ENCODE results near the gene TNPO2. TPM values are rescaled to one million over a fixed set of nuclear protein-coding genes. Genes with fewer than 3 reads are reported as not detected.
"Not testable (repeated sequence)": the region's sequence is repeated elsewhere in the genome, so short reads cannot be mapped to it uniquely, and the experiment has no call there.

The TNPO2 gene
- total RNA-seq, 1 donor from 2014 or later, result 68.1 TPM

- peaks cover 19% of the 10 kb centered on the region for H3K36me3 Mint-ChIP-seq (ENCODE audit: low read depth, unreplicated experiment)
- peaks cover 17% of the 10 kb centered on the region for H3K4me1 Mint-ChIP-seq (ENCODE audit: unreplicated experiment)
- no peak for DNase-seq (ENCODE audit: low spot score)
- H3K27me3 Mint-ChIP-seq (ENCODE audit: unreplicated experiment), result peaks cover 10% of the 10 kb centered on the region
- TF ChIP-seq CTCF (IDR thresholded peaks at IDR 0.05; ENCODE audit: unreplicated experiment), result no peak
- no peak overlapping the region for H3K4me3 Mint-ChIP-seq (ENCODE audit: unreplicated experiment)
- no peaks in the 10 kb centered on the region for H3K9me3 Mint-ChIP-seq (ENCODE audit: unreplicated experiment)
- peak overlapping the region; percentile 37 for H3K27ac Mint-ChIP-seq (ENCODE audit: unreplicated experiment)
Measured at GRCh38 chr19:12730064-12730463, 6.3 kb upstream of the TNPO2 start.

GRCh38 chr19:12727745-12728433, 4.2 kb upstream of the TNPO2 start:
- Mint-ChIP-seq H3K27ac (ENCODE audit: unreplicated experiment) (no peak overlapping the region), H3K9me3 (ENCODE audit: unreplicated experiment) (no peaks in the 10 kb centered on the region), H3K4me3 (ENCODE audit: unreplicated experiment) (no peak overlapping the region), H3K27me3 (ENCODE audit: unreplicated experiment) (peaks cover 12% of the 10 kb centered on the region), H3K36me3 (ENCODE audit: low read depth, unreplicated experiment) (peaks cover 19% of the 10 kb centered on the region), H3K4me1 (ENCODE audit: unreplicated experiment) (peaks cover 18% of the 10 kb centered on the region)
- no peak for DNase-seq (ENCODE audit: low spot score)
- no peak for TF ChIP-seq CTCF (IDR thresholded peaks at IDR 0.05; ENCODE audit: unreplicated experiment)

- H3K4me3 Mint-ChIP-seq (ENCODE audit: unreplicated experiment), result no peak overlapping the region
- H3K9me3 Mint-ChIP-seq (ENCODE audit: unreplicated experiment), result no peaks in the 10 kb centered on the region
- no peak for DNase-seq (ENCODE audit: low spot score)
- peaks cover 19% of the 10 kb centered on the region for H3K36me3 Mint-ChIP-seq (ENCODE audit: low read depth, unreplicated experiment)
- peaks cover 16% of the 10 kb centered on the region for H3K27me3 Mint-ChIP-seq (ENCODE audit: unreplicated experiment)
- no peak overlapping the region for H3K27ac Mint-ChIP-seq (ENCODE audit: unreplicated experiment)
- no peak for TF ChIP-seq CTCF (IDR thresholded peaks at IDR 0.05; ENCODE audit: unreplicated experiment)
- peaks cover 16% of the 10 kb centered on the region for H3K4me1 Mint-ChIP-seq (ENCODE audit: unreplicated experiment)
Measured at GRCh38 chr19:12726988-12727316, 3.2 kb upstream of the TNPO2 start.

GRCh38 chr19:12725612-12726011, 1.9 kb upstream of the TNPO2 start:
- H3K4me3 Mint-ChIP-seq (ENCODE audit: unreplicated experiment); H3K27ac Mint-ChIP-seq (ENCODE audit: unreplicated experiment): not testable (repeated sequence)

GRCh38 chr19:12723381-12723640, 421 bp downstream of the TNPO2 start:
- H3K36me3 Mint-ChIP-seq (ENCODE audit: low read depth, unreplicated experiment), result peaks cover 14% of the 10 kb centered on the region
- no peak for DNase-seq (ENCODE audit: low spot score)
- no peak for TF ChIP-seq CTCF (IDR thresholded peaks at IDR 0.05; ENCODE audit: unreplicated experiment)
- peaks cover 15% of the 10 kb centered on the region for H3K27me3 Mint-ChIP-seq (ENCODE audit: unreplicated experiment)
- H3K27ac Mint-ChIP-seq (ENCODE audit: unreplicated experiment), result peak overlapping the region; percentile 95
- peaks cover 27% of the 10 kb centered on the region for H3K4me1 Mint-ChIP-seq (ENCODE audit: unreplicated experiment)
- H3K9me3 Mint-ChIP-seq (ENCODE audit: unreplicated experiment), result no peaks in the 10 kb centered on the region
- H3K4me3 Mint-ChIP-seq (ENCODE audit: unreplicated experiment), result peak overlapping the region; percentile 93

More at GRCh38 chr19:12725612-12726011, 1.9 kb upstream of the TNPO2 start:
- H3K36me3 Mint-ChIP-seq (ENCODE audit: low read depth, unreplicated experiment), result peaks cover 16% of the 10 kb centered on the region
- peaks cover 12% of the 10 kb centered on the region for H3K27me3 Mint-ChIP-seq (ENCODE audit: unreplicated experiment)
- peaks cover 25% of the 10 kb centered on the region for H3K4me1 Mint-ChIP-seq (ENCODE audit: unreplicated experiment)
- not testable (repeated sequence) for DNase-seq (ENCODE audit: low spot score); H3K9me3 Mint-ChIP-seq (ENCODE audit: unreplicated experiment)
